Bronchial epithelial cell (primary cell): Measurements from ENCODE around the gene NME4. TPM values are rescaled to one million over a fixed set of nuclear protein-coding genes. Genes with fewer than 3 reads are reported as not detected.
"Not testable (repeated sequence)": the region's sequence is repeated elsewhere in the genome, so short reads cannot be mapped to it uniquely, and the experiment has no call there.

ENCODE experiments used
- DNase-seq: peaks from one replicate; pipeline ENCODE4 v3.0.0-alpha.2; 2010; ENCODE audit warnings: low read depth
- FAIRE-seq: peaks from 2 replicates; lab custom pipeline; 2011; peaks lifted over from hg19 to GRCh38; lab: Jason Lieb, UNC
- H3K27me3 ChIP-seq: 2 replicates; pipeline ENCODE4 v1.5.1; 2011; ENCODE audit warnings: low read length; ENCODE audit not compliant: control insufficient read depth, insufficient read depth
- H3K36me3 ChIP-seq: 2 replicates; pipeline ENCODE4 v1.5.1; 2011; ENCODE audit warnings: low read length; ENCODE audit not compliant: control insufficient read depth, insufficient read depth
- H3K4me3 ChIP-seq: 2 replicates; pipeline ENCODE4 v1.5.1; 2011; ENCODE audit warnings: mild to moderate bottlenecking, low read depth, low read length, control low read depth
- CTCF ChIP-seq: IDR thresholded peaks from 2 replicates; pipeline ENCODE4 v1.5.1; 2011; ENCODE audit warnings: mild to moderate bottlenecking, moderate library complexity, low read length, control low read depth, inconsistent platforms; ENCODE audit not compliant: insufficient read depth, severe bottlenecking
- total RNA-seq: library from RNA; depleted of rRNA; stranded (reverse); fragments of >200 nt; gene quantifications from 2 replicates; pipeline ENCODE4 v1.2.1, GENCODE V29; 2014

The NME4 gene
- total RNA-seq, 1 donor from 2014 or later = 35.3 TPM

GRCh38 chr16:361872-362701, 34.9 kb upstream of the NME4 start:
- TF ChIP-seq CTCF = peak; percentile 97
- DNase-seq (peak; percentile 61), FAIRE-seq (peak; percentile 36)

GRCh38 chr16:362702-362999, 34.3 kb upstream of the NME4 start:
- FAIRE-seq, H3K27me3 ChIP-seq, H3K36me3 ChIP-seq, H3K4me3 ChIP-seq, DNase-seq: not testable (repeated sequence)

More at GRCh38 chr16:361872-362701, 34.9 kb upstream of the NME4 start:
- no peaks in the 10 kb centered on the region for H3K36me3 ChIP-seq
- H3K27me3 ChIP-seq = no peaks in the 10 kb centered on the region
- H3K4me3 ChIP-seq = no peak overlapping the region

GRCh38 chr16:363110-363765, 33.8 kb upstream of the NME4 start:
- no peak for TF ChIP-seq CTCF
- FAIRE-seq (no peak), DNase-seq (no peak)
- Histone ChIP-seq H3K36me3 (peaks cover 2% of the 10 kb centered on the region), H3K4me3 (no peak overlapping the region), H3K27me3 (no peaks in the 10 kb centered on the region)

- Histone ChIP-seq H3K36me3 (peaks cover 2% of the 10 kb centered on the region), H3K4me3 (no peak overlapping the region), H3K27me3 (no peaks in the 10 kb centered on the region)
- FAIRE-seq (no peak), DNase-seq (no peak)
- TF ChIP-seq CTCF = no peak
These were observed 33.1 kb upstream of the NME4 start for GRCh38 chr16:363766-364490.

GRCh38 chr16:364595-365491, 32.2 kb upstream of the NME4 start:
- DNase-seq (no peak), FAIRE-seq (no peak)
- peaks cover 2% of the 10 kb centered on the region for H3K36me3 ChIP-seq
- H3K27me3 ChIP-seq = no peaks in the 10 kb centered on the region
- TF ChIP-seq CTCF = no peak
- no peak overlapping the region for H3K4me3 ChIP-seq
